GM12873 (cell line): ENCODE results near the gene ME3.

Source experiments
- TF ChIP-seq, protein P1 (sequence below): IDR thresholded peaks from 2 replicates; pipeline ENCODE4 v1.5.1; 2012; ENCODE audit warnings: low read depth, mild to moderate bottlenecking, moderate library complexity, low read length, control low read depth; ENCODE audit not compliant: insufficient read depth; ENCODE audit errors: missing control alignments

Gene ME3

DNA sequence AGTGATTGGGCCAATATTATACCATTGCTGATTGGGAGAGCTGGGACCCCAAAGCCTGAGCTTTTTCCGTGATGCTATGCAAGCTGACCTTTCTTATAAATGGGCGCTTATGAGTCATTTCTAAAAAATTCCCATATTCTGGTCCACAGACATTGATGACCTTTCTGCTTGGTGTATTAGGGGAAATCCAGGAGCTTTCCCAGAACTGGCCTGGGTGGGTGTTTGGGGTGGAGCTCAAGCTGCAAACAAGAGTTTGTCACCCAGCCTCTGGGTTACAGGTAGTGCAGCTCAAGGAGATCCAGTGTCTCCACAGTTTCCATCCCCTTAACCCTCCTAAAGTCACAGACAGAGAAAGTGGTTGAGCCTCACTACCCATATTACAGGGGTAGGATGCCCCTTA, 230.0 kb downstream of the ME3 start:
- TF ChIP-seq, protein P1, sequence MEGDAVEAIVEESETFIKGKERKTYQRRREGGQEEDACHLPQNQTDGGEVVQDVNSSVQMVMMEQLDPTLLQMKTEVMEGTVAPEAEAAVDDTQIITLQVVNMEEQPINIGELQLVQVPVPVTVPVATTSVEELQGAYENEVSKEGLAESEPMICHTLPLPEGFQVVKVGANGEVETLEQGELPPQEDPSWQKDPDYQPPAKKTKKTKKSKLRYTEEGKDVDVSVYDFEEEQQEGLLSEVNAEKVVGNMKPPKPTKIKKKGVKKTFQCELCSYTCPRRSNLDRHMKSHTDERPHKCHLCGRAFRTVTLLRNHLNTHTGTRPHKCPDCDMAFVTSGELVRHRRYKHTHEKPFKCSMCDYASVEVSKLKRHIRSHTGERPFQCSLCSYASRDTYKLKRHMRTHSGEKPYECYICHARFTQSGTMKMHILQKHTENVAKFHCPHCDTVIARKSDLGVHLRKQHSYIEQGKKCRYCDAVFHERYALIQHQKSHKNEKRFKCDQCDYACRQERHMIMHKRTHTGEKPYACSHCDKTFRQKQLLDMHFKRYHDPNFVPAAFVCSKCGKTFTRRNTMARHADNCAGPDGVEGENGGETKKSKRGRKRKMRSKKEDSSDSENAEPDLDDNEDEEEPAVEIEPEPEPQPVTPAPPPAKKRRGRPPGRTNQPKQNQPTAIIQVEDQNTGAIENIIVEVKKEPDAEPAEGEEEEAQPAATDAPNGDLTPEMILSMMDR: no peak

DNA sequence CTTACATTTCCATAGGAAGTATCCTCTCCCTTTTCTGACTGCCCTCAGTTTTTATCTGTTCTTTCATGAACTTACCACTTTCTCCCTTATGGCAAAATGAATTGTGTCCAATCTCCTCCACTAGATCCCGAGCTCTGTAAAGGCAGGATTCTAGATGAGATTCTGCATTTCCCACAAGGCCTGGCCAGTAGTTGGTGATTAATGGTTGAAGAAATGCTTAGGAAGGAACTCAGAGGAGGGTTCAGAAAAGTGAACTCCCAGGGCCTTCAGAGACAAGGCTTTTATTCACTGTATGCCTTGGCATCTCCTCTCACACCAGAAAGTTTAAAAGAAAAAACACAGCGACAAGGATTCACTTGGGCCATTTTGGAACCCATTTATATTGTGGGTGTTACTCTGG, 231.6 kb downstream of the ME3 start:
- TF ChIP-seq, protein P1: no peak

DNA sequence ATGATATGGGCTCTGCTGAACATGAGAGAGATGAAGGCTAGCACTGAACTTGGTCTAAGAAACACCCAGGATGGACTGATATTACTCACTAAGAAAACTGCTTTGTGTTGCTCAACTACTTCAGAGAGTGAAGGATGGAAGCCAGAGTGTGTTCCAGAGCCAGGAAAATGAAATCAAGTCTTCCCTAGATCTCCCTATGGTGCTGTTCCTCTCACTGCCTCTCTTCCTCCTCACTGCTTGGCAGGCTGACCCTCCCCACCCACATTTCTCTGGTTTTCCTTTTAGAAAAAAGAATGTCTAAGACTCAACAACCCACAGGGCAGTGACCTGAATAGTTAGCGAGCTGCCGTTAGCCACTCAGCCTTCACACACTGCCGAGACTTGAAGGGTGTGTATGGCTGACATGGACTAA, 232.1 kb downstream of the ME3 start:
- TF ChIP-seq, protein P1: no peak

DNA sequence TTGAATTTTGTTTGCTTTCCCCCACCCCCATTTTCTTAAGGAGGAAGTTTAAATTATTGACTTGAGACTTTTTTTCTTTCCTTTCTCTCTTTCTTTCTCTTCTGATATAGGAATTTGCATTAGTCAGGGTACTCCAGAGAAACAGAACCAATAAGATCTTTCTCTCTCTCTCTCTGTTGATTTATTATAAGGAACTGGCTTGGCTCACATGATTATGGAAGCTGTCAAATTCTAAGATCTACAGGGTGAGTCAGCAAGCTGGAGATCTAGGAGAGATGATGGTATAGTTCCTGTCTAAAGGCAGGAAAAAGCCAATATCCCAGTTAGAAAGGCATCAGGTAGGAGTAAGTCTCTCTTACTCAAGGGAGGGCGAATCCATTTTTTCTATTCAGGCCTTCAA, 233.7 kb downstream of the ME3 start:
- TF ChIP-seq, protein P1: no peak

DNA sequence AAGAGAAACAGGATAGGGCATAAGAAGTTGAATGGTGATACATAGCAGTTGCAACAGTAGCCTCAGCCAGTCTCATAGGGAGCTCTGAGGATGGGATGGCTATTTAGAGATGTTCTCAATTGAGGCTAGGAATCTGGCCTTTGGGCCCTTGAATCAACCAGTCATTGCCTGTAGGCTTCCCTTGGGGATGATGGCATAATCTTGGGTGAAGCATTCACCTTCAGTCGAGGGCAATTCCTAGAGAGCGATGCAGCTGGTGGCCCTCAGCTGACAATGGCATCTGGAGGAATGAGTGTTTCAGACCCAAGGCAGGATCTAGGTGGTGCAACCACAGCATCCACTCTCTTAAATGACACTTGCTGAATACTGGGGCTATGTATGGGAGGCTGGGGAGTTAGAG, 236.7 kb downstream of the ME3 start:
- TF ChIP-seq, protein P1: no peak

DNA sequence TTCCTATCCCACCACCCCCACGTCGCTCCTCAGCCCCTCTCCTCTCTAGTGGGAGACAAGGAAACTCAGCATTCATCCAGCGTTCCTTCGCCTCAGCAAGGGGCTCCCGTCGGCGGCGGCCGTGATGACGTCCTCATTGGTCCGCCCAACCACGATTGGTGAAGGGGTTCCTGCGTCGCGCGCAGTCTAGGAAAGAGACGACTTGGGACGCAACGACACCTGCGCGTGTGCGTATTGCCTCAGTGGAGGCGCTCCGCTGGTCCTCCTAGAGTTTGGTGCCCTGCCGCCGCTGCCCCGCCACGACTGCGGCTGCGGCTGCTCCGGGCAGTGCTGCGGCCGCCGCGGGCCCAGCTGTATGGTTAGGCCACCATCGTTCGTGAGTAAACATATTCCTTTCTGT, 241.2 kb downstream of the ME3 start:
- TF ChIP-seq, protein P1: no peak

DNA sequence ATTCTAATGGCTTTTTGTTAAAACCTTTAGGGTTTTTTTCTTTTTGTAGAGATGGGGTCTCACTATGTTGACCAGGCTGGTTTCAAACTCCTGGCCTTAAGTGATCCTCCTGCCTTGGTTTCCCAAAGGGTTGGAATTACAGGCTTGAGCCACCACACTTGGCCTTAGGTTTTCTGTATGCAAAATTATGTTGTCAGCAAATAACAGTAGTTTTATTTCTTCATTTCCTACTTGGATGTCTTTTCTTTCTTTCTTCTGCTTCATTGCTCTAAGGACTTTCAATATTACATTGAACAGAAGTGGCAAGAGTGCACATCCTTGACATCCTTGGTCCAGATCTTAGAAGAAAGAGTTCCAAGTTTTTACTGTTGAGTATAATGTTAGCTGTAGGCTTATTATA, 245.0 kb downstream of the ME3 start:
- TF ChIP-seq, protein P1: no peak
